ENCODE results near the gene FTCD.
"Not testable (repeated sequence)": the region's sequence is repeated elsewhere in the genome, so short reads cannot be mapped to it uniquely, and the experiment has no call there.

The FTCD gene

GRCh38 chr21:46110499-46111192 lies 44.7 kb downstream of the FTCD start:
- TF ChIP-seq CTCF (IDR thresholded peaks at IDR 0.05; ENCODE audit: low read depth, low read length), result no peak
- H3K4me3 ChIP-seq (ENCODE audit: low read depth, low read length), result no peak overlapping the region

- TF ChIP-seq CTCF (IDR thresholded peaks at IDR 0.05; ENCODE audit: low read depth, low read length), result no peak
- H3K4me3 ChIP-seq (ENCODE audit: low read depth, low read length), result no peak overlapping the region
These were observed 45.8 kb downstream of the FTCD start for GRCh38 chr21:46109313-46110221.

- H3K4me3 ChIP-seq (ENCODE audit: low read depth, low read length), result no peak overlapping the region
- no peak for TF ChIP-seq CTCF (IDR thresholded peaks at IDR 0.05; ENCODE audit: low read depth, low read length)
These were observed 46.5 kb downstream of the FTCD start for GRCh38 chr21:46108827-46109312.

GRCh38 chr21:46107376-46107775 lies 48.0 kb downstream of the FTCD start:
- H3K4me3 ChIP-seq (ENCODE audit: low read depth, low read length), result not testable (repeated sequence)

GRCh38 chr21:46104104-46104503 lies 51.3 kb downstream of the FTCD start:
- TF ChIP-seq CTCF (IDR thresholded peaks at IDR 0.05; ENCODE audit: low read depth, low read length), result no peak
- no peak overlapping the region for H3K4me3 ChIP-seq (ENCODE audit: low read depth, low read length)

- no peak for TF ChIP-seq CTCF (IDR thresholded peaks at IDR 0.05; ENCODE audit: low read depth, low read length)
- peak overlapping the region; percentile 88 for H3K4me3 ChIP-seq (ENCODE audit: low read depth, low read length)
These were observed 54.5 kb downstream of the FTCD start for GRCh38 chr21:46100906-46101305.

- TF ChIP-seq CTCF (IDR thresholded peaks at IDR 0.05; ENCODE audit: low read depth, low read length), result no peak
- peak overlapping the region; percentile 88 for H3K4me3 ChIP-seq (ENCODE audit: low read depth, low read length)
These were observed 55.0 kb downstream of the FTCD start for GRCh38 chr21:46100426-46100825.

Data from WI38 (cell line).